ENCODE data around the gene CASQ1.

- TF ChIP-seq CTCF (IDR thresholded peaks at IDR 0.05; ENCODE audit: insufficient read depth, low read length, poor library complexity, severe bottlenecking) (no peak), EZH2phosphoT487 (conservative IDR thresholded peaks at IDR 0.05; ENCODE audit: low read length) (no peak)
Observed at GRCh38 chr1:160216301-160216700, 25.9 kb downstream of the CASQ1 start.
